H9 (cell line): Measurements from ENCODE around the gene IFRD2. TPM values are rescaled to one million over a fixed set of nuclear protein-coding genes. Genes with fewer than 3 reads are reported as not detected.

Experiments used
- DNase-seq: peaks from one replicate; pipeline ENCODE4 v3.0.0-alpha.2; 2017
- H2AFZ ChIP-seq: one replicate; pipeline ENCODE4 v1.6.1; 2013; ENCODE audit warnings: mild to moderate bottlenecking, low read length, control low read depth, moderate library complexity
- H2AK5ac ChIP-seq: 2 replicates; pipeline ENCODE4 v1.6.1; 2013; ENCODE audit warnings: low read length, control low read depth, mixed read lengths; ENCODE audit not compliant: insufficient read length
- H2BK120ac ChIP-seq: one replicate; pipeline ENCODE4 v1.6.1; 2013; ENCODE audit warnings: low read depth, mild to moderate bottlenecking, low read length, control low read depth, inconsistent platforms; ENCODE audit not compliant: poor library complexity, severe bottlenecking
- H2BK12ac ChIP-seq: 2 replicates; pipeline ENCODE4 v1.6.1; 2013; ENCODE audit warnings: low read length, control low read depth, mixed read lengths, low read depth; ENCODE audit not compliant: insufficient read length
- H2BK15ac ChIP-seq: 2 replicates; pipeline ENCODE4 v1.6.1; 2013; ENCODE audit warnings: low read depth, low read length, control low read depth
- H2BK20ac ChIP-seq: one replicate; pipeline ENCODE4 v1.6.1; 2013; ENCODE audit warnings: low read depth, mild to moderate bottlenecking, low read length, control low read depth, inconsistent platforms; ENCODE audit not compliant: poor library complexity, severe bottlenecking
- H2BK5ac ChIP-seq: 2 replicates; pipeline ENCODE4 v1.6.1; 2013; ENCODE audit warnings: low read length, control low read depth, mixed read lengths; ENCODE audit not compliant: insufficient read length
- H3K14ac ChIP-seq: 2 replicates; pipeline ENCODE4 v1.6.1; 2013; ENCODE audit warnings: low read length, control low read depth; ENCODE audit not compliant: insufficient read depth
- H3K18ac ChIP-seq: 2 replicates; pipeline ENCODE4 v1.6.1; 2013; ENCODE audit warnings: low read depth, mild to moderate bottlenecking, mixed read lengths, low read length, control low read depth; ENCODE audit not compliant: insufficient read length
- H3K23ac ChIP-seq: 2 replicates; pipeline ENCODE4 v1.6.1; 2013; ENCODE audit warnings: low read length, control low read depth, mixed read lengths, low read depth; ENCODE audit not compliant: insufficient read length
- H3K23me2 ChIP-seq: 2 replicates; pipeline ENCODE4 v1.6.1; 2013; ENCODE audit warnings: low read depth, mild to moderate bottlenecking, mixed read lengths, low read length, control low read depth; ENCODE audit not compliant: insufficient read length, poor library complexity, severe bottlenecking
- H3K27ac ChIP-seq: 2 replicates; pipeline ENCODE4 v1.5.1; 2013; ENCODE audit warnings: low read length, control low read depth, mixed read lengths, low read depth; ENCODE audit not compliant: insufficient read length
- H3K27me3 ChIP-seq: 2 replicates; pipeline ENCODE4 v1.6.1; 2013; ENCODE audit warnings: low read length, control low read depth, inconsistent platforms; ENCODE audit not compliant: insufficient read depth
- H3K4ac ChIP-seq: 2 replicates; pipeline ENCODE4 v1.6.1; 2013; ENCODE audit warnings: low read depth, mild to moderate bottlenecking, control low read depth, inconsistent platforms, low read length, moderate library complexity
- H3K4me1 ChIP-seq: 2 replicates; pipeline ENCODE4 v1.6.1; 2013; ENCODE audit warnings: low read length, control low read depth, inconsistent platforms; ENCODE audit not compliant: insufficient read depth
- H3K4me2 ChIP-seq: 2 replicates; pipeline ENCODE4 v1.6.1; 2013; ENCODE audit warnings: low read length, control low read depth, mixed read lengths; ENCODE audit not compliant: insufficient read length, insufficient read depth
- H3K56ac ChIP-seq: 2 replicates; pipeline ENCODE4 v1.6.1; 2013; ENCODE audit warnings: low read depth, mild to moderate bottlenecking, mixed read lengths, low read length, control low read depth; ENCODE audit not compliant: insufficient read length
- H3K79me1 ChIP-seq: 2 replicates; pipeline ENCODE4 v1.6.1; 2013; ENCODE audit warnings: low read depth, mild to moderate bottlenecking, moderate library complexity, low read length, control low read depth, inconsistent platforms; ENCODE audit not compliant: insufficient read depth, poor library complexity, severe bottlenecking
- H3K79me2 ChIP-seq: 2 replicates; pipeline ENCODE4 v1.6.1; 2013; ENCODE audit warnings: low read length, control low read depth, inconsistent platforms; ENCODE audit not compliant: insufficient read depth
- H3K9ac ChIP-seq: 2 replicates; pipeline ENCODE4 v1.6.1; 2013; ENCODE audit warnings: low read length, control low read depth, mixed read lengths; ENCODE audit not compliant: insufficient read length; ENCODE audit errors: extremely low read depth
- H3K9me3 ChIP-seq: one replicate; pipeline ENCODE4 v1.6.1; 2013; ENCODE audit warnings: low read depth, low read length, inconsistent platforms; ENCODE audit not compliant: control insufficient read depth
- H3T11ph ChIP-seq: one replicate; pipeline ENCODE4 v1.6.1; 2013; ENCODE audit warnings: mild to moderate bottlenecking, low read length, control low read depth, inconsistent platforms
- H4K20me1 ChIP-seq: one replicate; pipeline ENCODE4 v1.6.1; 2013; ENCODE audit not compliant: control insufficient read depth, insufficient read length, insufficient read depth
- H4K5ac ChIP-seq: 2 replicates; pipeline ENCODE4 v1.6.1; 2013; ENCODE audit warnings: low read depth, mild to moderate bottlenecking, mixed read lengths, low read length, control low read depth; ENCODE audit not compliant: insufficient read length
- H4K8ac ChIP-seq: replicated peaks from 2 replicates; pipeline ENCODE4 v1.6.1; 2013; ENCODE audit warnings: low read length, control low read depth, mixed read lengths, low read depth; ENCODE audit not compliant: insufficient read length
- H4K91ac ChIP-seq: 2 replicates; pipeline ENCODE4 v1.6.1; 2013; ENCODE audit warnings: low read depth, mild to moderate bottlenecking, moderate library complexity, mixed read lengths, low read length, control low read depth; ENCODE audit not compliant: insufficient read length
- H3K27ac Mint-ChIP-seq, 3 experiments: 2 replicates in 2 of 3; 3 replicates in 1 of 3; pipeline ENCODE4 v1.8.0; 2020 to 2021; ENCODE audit warnings: mixed read lengths in 3 of 3, mild to moderate bottlenecking in 1 of 3, moderate library complexity in 1 of 3
- H3K27me3 Mint-ChIP-seq: 2 replicates; pipeline ENCODE4 v1.8.0; 2021; ENCODE audit warnings: low read depth, mild to moderate bottlenecking, moderate library complexity, mixed read lengths
- H3K36me3 Mint-ChIP-seq, 3 experiments: 2 replicates in 2 of 3; 3 replicates in 1 of 3; pipeline ENCODE4 v1.8.0; 2020 to 2021; ENCODE audit warnings: low read depth in 3 of 3, mixed read lengths in 3 of 3; ENCODE audit not compliant: insufficient read depth in 1 of 3
- H3K4me1 Mint-ChIP-seq, 2 experiments: 2 replicates each; pipeline ENCODE4 v1.8.0; 2020; ENCODE audit warnings: mixed read lengths in 2 of 2
- H3K4me3 Mint-ChIP-seq, 2 experiments: 2 replicates in 1 of 2; 3 replicates in 1 of 2; pipeline ENCODE4 v1.8.0; 2020 to 2021; ENCODE audit warnings: mild to moderate bottlenecking in 2 of 2, mixed read lengths in 2 of 2, moderate library complexity in 1 of 2
- H3K9me3 Mint-ChIP-seq, 2 experiments: 2 replicates in 1 of 2; 3 replicates in 1 of 2; pipeline ENCODE4 v1.8.0; 2020; ENCODE audit warnings: mild to moderate bottlenecking in 2 of 2, mixed read lengths in 2 of 2, moderate library complexity in 1 of 2
- WGBS: extraction: QIAGEN DNeasy Blood & Tissue Kit; methylation state at CpG from one replicate; pipeline ENCODE4 v1.1.7; 2013; ENCODE audit warnings: missing lambda C conversion rate, low lambda C conversion rate, mixed read lengths; ENCODE audit not compliant: insufficient read length; ENCODE audit errors: extremely low coverage; 5-methylcytosine and 5-hydroxymethylcytosine counted together
- total RNA-seq: library from RNA; stranded (reverse); gene quantifications from 2 replicates; pipeline ENCODE4 v1.2.1, GENCODE V29; 2021
- TF ChIP-seq, protein P1 (sequence below): fragments of 200-600 bp; sonication (generic); conservative IDR thresholded peaks from 3 replicates; pipeline ENCODE4 v1.8.0; 2021; ENCODE audit warnings: antibody characterized with exemption, mild to moderate bottlenecking

Gene IFRD2
- total RNA-seq, 1 experiment from 2014 or later: 109 TPM

DNA sequence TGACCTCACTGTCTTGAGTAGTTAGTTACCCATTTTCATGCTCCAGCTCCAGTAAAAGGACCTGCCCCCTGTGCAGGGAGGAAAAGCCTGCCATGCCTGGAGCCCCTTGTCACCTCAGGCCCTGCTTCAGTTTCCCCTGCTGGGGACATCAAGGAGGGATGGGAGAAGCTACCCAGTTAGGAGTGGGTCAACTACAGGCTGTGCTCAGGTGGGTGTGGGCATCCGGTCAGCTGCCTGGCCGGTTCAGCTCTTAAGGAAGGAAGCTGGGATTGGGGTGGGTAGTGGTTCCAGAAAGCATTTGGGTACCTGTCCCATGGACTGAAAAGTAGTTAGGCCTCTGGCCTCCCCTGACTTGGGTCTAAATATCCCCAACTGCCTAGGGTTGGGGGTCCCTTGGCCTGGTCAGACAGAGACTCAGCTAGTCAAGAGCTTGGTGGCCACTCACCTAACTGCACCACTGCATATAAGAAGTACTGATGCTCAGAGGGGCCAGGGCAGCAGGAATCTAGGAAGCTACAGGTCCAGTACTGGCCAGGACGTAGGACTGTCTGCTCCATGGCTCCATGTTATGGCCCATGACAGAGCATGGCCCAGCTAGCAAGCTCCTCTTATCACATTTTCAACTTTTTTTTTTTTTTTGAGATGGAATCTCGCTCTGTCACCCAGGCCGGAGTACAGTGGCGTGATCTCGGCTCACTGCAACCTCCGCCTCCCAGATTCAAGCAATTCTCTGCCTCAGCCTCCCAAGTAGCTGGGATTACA is 12.8 kb downstream of the IFRD2 start:
- WGBS: no CpG with 5 or more reads among the region's 8 CpGs
- Histone ChIP-seq H3K79me1 (no peaks in the 10 kb centered on the region), H3K18ac (no peak overlapping the region), H3K56ac (no peak overlapping the region), H2AFZ (no peak overlapping the region), H4K8ac (no peak overlapping the region), H4K5ac (no peak overlapping the region), H2BK12ac (no peak overlapping the region), H3K9ac (no peak overlapping the region), H4K91ac (no peak overlapping the region), H3K4me2 (no peak overlapping the region), H2BK20ac (no peak overlapping the region), H3K4ac (no peak overlapping the region), H3K14ac (no peak overlapping the region), H3K79me2 (no peaks in the 10 kb centered on the region), H2BK15ac (no peak overlapping the region), H3K9me3 (no peaks in the 10 kb centered on the region), H3K4me1 (no peaks in the 10 kb centered on the region), H4K20me1 (no peaks in the 10 kb centered on the region), H2BK120ac (no peak overlapping the region), H3K27ac (no peak overlapping the region), H3K23me2 (peaks cover 6% of the 10 kb centered on the region), H3T11ph (no peak overlapping the region), H2AK5ac (no peak overlapping the region), H3K27me3 (peaks cover 3% of the 10 kb centered on the region; the same call in 1 of the 2 replicates), H3K23ac (no peak overlapping the region), H2BK5ac (no peak overlapping the region)
- peaks cover 45% of the 10 kb centered on the region for H3K27me3 Mint-ChIP-seq
- DNase-seq: no peak
- no peaks in the 10 kb centered on the region; a peak in 1 of 7 replicates for H3K36me3 Mint-ChIP-seq
- TF ChIP-seq, protein P1, sequence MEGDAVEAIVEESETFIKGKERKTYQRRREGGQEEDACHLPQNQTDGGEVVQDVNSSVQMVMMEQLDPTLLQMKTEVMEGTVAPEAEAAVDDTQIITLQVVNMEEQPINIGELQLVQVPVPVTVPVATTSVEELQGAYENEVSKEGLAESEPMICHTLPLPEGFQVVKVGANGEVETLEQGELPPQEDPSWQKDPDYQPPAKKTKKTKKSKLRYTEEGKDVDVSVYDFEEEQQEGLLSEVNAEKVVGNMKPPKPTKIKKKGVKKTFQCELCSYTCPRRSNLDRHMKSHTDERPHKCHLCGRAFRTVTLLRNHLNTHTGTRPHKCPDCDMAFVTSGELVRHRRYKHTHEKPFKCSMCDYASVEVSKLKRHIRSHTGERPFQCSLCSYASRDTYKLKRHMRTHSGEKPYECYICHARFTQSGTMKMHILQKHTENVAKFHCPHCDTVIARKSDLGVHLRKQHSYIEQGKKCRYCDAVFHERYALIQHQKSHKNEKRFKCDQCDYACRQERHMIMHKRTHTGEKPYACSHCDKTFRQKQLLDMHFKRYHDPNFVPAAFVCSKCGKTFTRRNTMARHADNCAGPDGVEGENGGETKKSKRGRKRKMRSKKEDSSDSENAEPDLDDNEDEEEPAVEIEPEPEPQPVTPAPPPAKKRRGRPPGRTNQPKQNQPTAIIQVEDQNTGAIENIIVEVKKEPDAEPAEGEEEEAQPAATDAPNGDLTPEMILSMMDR: no peak
- peak overlapping the region in 1 of 3 experiments; percentile 34; a peak in 1 of 7 replicates for H3K27ac Mint-ChIP-seq
- H3K4me1 Mint-ChIP-seq: peaks cover 15 to 17% of the 10 kb centered on the region in 2 experiments
- no peak overlapping the region for H3K4me3 Mint-ChIP-seq
- H3K9me3 Mint-ChIP-seq: no peaks in the 10 kb centered on the region
